Peyer's patch (tissue), 4 donors: Measurements from ENCODE around the gene PRX.
A peak's percentile ranks its signal among the peaks of the same experiment; 100 is the strongest.

Source experiments
- CTCF ChIP-seq, 6 experiments: fragments of 450-650 bp in 4 of 6; fragments of 200-600 bp in 2 of 6; sonication (generic) in 1 of 6; IDR thresholded peaks; one replicate each; pipeline ENCODE4 v1.5.1; 2017 to 2019; ENCODE audit warnings: antibody characterized with exemption in 6 of 6, mild to moderate bottlenecking in 3 of 6, moderate library complexity in 1 of 6
- POLR2A ChIP-seq, 2 donors: fragments of 450-650 bp; IDR thresholded peaks; one replicate each; pipeline ENCODE4 v1.5.1; 2017; ENCODE audit warnings: antibody characterized with exemption in 2 of 2, mild to moderate bottlenecking in 2 of 2, moderate library complexity in 2 of 2

GRCh38 chr19:40420766-40421765, 7.9 kb upstream of the PRX start:
- peak; percentile 95 to 97 (median 96) for TF ChIP-seq CTCF (IDR thresholded peaks at IDR 0.05)
- TF ChIP-seq POLR2A (IDR thresholded peaks at IDR 0.05) = peak; percentile 94 to 97
